ENCODE measurements around the gene TMEM175. TPM values are rescaled to one million over a fixed set of nuclear protein-coding genes. Genes with fewer than 3 reads are reported as not detected.

TMEM175 gene
- total RNA-seq, 2 experiments from 2014 or later: 51.3 to 57.7 TPM

GRCh38 chr4:914531-914930, 17.7 kb upstream of the TMEM175 start:
- Histone ChIP-seq H3K27me3 (ENCODE audit: control insufficient read depth in 1 of 2, insufficient read depth in 2 of 2, low read length in 2 of 2) (no peaks in the 10 kb centered on the region), H3K36me3 (ENCODE audit: insufficient read depth, low read length) (peaks cover 40% of the 10 kb centered on the region), H3K27ac (ENCODE audit: low read depth in 1 of 2, low read length in 2 of 2) (no peak overlapping the region), H3K9me3 (ENCODE audit: control insufficient read depth in 1 of 2, insufficient read depth in 1 of 2, low read length in 2 of 2) (peaks cover 0 to 11% of the 10 kb centered on the region in 2 experiments), H3K4me3 (ENCODE audit: low read length) (no peak overlapping the region), H3K4me1 (ENCODE audit: insufficient read depth, low read length) (peaks cover 27% of the 10 kb centered on the region)
- Mint-ChIP-seq H3K9me3 (peaks cover 4% of the 10 kb centered on the region), H3K36me3 (ENCODE audit: low read depth) (peaks cover 38% of the 10 kb centered on the region), H3K27me3 (no peaks in the 10 kb centered on the region), H3K27ac (no peak overlapping the region), H3K4me1 (ENCODE audit: low read depth) (peaks cover 39% of the 10 kb centered on the region), H3K4me3 (no peak overlapping the region)
- ATAC-seq (ENCODE audit: poor library complexity) (no peak), DNase-seq (no peak)
- intact Hi-C loops (cut with DNase I, micrococcal nuclease): no loop called here
- CTCF ChIA-PET: no interaction called here
- POLR2A ChIA-PET: no interaction called here
- no peak for TF ChIP-seq CTCF (IDR thresholded peaks at IDR 0.05)

GRCh38 chr4:915041-915474, 17.2 kb upstream of the TMEM175 start:
- CTCF ChIA-PET: no interaction called here
- Mint-ChIP-seq H3K27me3 (no peaks in the 10 kb centered on the region), H3K9me3 (peaks cover 4% of the 10 kb centered on the region), H3K4me3 (peak overlapping the region; percentile 69), H3K4me1 (ENCODE audit: low read depth) (peaks cover 42% of the 10 kb centered on the region), H3K36me3 (ENCODE audit: low read depth) (peaks cover 36% of the 10 kb centered on the region), H3K27ac (peak overlapping the region; percentile 10)
- ATAC-seq (ENCODE audit: poor library complexity) (peak; percentile 26), DNase-seq (peak in 1 of 14 experiments; percentile 6)
- Histone ChIP-seq H3K9me3 (ENCODE audit: control insufficient read depth in 1 of 2, insufficient read depth in 1 of 2, low read length in 2 of 2) (peaks cover 0 to 11% of the 10 kb centered on the region in 2 experiments), H3K4me1 (ENCODE audit: insufficient read depth, low read length) (peaks cover 27% of the 10 kb centered on the region), H3K27me3 (ENCODE audit: control insufficient read depth in 1 of 2, insufficient read depth in 2 of 2, low read length in 2 of 2) (no peaks in the 10 kb centered on the region), H3K4me3 (ENCODE audit: low read length) (no peak overlapping the region), H3K27ac (ENCODE audit: low read depth in 1 of 2, low read length in 2 of 2) (no peak overlapping the region), H3K36me3 (ENCODE audit: insufficient read depth, low read length) (peaks cover 34% of the 10 kb centered on the region)
- TF ChIP-seq CTCF (IDR thresholded peaks at IDR 0.05): no peak
- intact Hi-C loops (cut with DNase I, micrococcal nuclease): no loop called here
- POLR2A ChIA-PET: no interaction called here

- intact Hi-C loops (cut with DNase I, micrococcal nuclease): no loop called here
- ChIA-PET CTCF (no interaction called here), POLR2A (no interaction called here)
- peak overlapping the region; percentile 69 for H3K4me3 Mint-ChIP-seq
- no peaks in the 10 kb centered on the region for H3K27me3 ChIP-seq (ENCODE audit: control insufficient read depth in 1 of 2, insufficient read depth in 2 of 2, low read length in 2 of 2)
- H3K9me3 Mint-ChIP-seq: peaks cover 4% of the 10 kb centered on the region
- peaks cover 0 to 11% of the 10 kb centered on the region in 2 experiments for H3K9me3 ChIP-seq (ENCODE audit: control insufficient read depth in 1 of 2, insufficient read depth in 1 of 2, low read length in 2 of 2)
- no peak overlapping the region for H3K4me3 ChIP-seq (ENCODE audit: low read length)
- H3K36me3 Mint-ChIP-seq (ENCODE audit: low read depth): peaks cover 34% of the 10 kb centered on the region
- H3K4me1 ChIP-seq (ENCODE audit: insufficient read depth, low read length): peaks cover 27% of the 10 kb centered on the region
- TF ChIP-seq CTCF (IDR thresholded peaks at IDR 0.05): no peak
- H3K27ac ChIP-seq (ENCODE audit: low read depth in 1 of 2, low read length in 2 of 2): no peak overlapping the region
- H3K27ac Mint-ChIP-seq: peak overlapping the region; percentile 10
- no peaks in the 10 kb centered on the region for H3K27me3 Mint-ChIP-seq
- H3K36me3 ChIP-seq (ENCODE audit: insufficient read depth, low read length): peaks cover 29% of the 10 kb centered on the region
- peak in 5 of 14 experiments; percentile 5 to 38 (median 28) for DNase-seq
- peak; percentile 74 for ATAC-seq (ENCODE audit: poor library complexity)
- peaks cover 42% of the 10 kb centered on the region for H3K4me1 Mint-ChIP-seq (ENCODE audit: low read depth)
These were observed 16.7 kb upstream of the TMEM175 start for GRCh38 chr4:915595-915994.

Measured in CD4-positive, alpha-beta T cell (primary cell).